Jurkat, Clone E6-1 (cell line): ENCODE measurements around the gene TMOD2.
A peak's percentile ranks its signal among the peaks of the same experiment; 100 is the strongest.

Experiments used
- DNase-seq: peaks from one replicate; pipeline ENCODE4 v3.0.0-alpha.2; 2011; ENCODE audit warnings: low read depth, low spot score
- H3K4me3 ChIP-seq: 2 replicates; pipeline ENCODE4 v1.5.1; 2011; ENCODE audit warnings: mild to moderate bottlenecking, low read length, control low read depth, moderate library complexity

Gene TMOD2

GRCh38 chr15:51801391-51801835 is 50.0 kb downstream of the TMOD2 start:
- no peak overlapping the region for H3K4me3 ChIP-seq
- no peak for DNase-seq

DNA sequence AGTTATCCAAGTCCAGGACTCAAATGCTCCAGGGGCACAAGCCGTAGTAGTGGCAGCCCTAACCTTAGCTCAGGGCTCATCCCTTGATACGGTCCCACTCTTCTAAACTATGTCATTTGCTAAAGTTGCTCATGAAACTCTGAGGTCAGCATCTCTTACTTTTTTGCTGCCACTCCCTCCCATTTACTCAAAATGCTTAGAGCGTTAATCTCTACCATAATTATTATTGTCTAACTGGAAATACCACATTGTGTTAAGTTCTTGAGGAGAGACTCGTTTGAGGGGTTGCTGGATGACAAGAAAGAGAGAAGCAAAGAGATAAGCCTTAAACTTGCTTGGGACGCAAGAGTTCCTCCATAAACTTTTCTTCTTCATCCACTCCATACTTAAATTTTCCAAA is 51.2 kb downstream of the TMOD2 start:
- H3K4me3 ChIP-seq: no peak overlapping the region
- no peak for DNase-seq

GRCh38 chr15:51803965-51804364 is 52.6 kb downstream of the TMOD2 start:
- DNase-seq: no peak
- no peak overlapping the region for H3K4me3 ChIP-seq

- no peak for DNase-seq
- no peak overlapping the region for H3K4me3 ChIP-seq
Measured at GRCh38 chr15:51806123-51806522, 54.7 kb downstream of the TMOD2 start.

DNA sequence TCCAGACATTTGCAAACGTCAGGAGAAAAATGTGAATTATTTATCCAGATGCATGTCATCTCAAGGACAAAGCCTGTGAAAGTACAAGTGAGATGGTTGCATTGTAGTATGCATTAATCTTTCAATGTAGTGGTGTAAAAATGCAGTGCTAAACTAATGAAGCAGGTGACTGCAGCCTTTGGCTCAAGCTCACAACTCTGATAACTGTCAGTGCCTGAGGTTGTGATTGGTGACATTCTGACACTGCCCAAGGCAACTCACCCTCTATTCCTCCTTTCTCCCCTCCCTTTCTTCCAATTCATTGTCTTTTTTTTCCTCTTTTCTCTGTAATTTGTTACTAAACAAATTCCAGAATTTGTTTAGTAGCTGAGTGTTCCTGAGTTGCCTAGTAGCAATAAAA is 58.1 kb downstream of the TMOD2 start:
- H3K4me3 ChIP-seq: no peak overlapping the region

GRCh38 chr15:51812598-51812997 is 61.2 kb downstream of the TMOD2 start:
- no peak for DNase-seq
- H3K4me3 ChIP-seq: no peak overlapping the region

More for the DNA sequence above, 58.1 kb downstream of the TMOD2 start:
- no peak for DNase-seq

- DNase-seq: no peak
- no peak overlapping the region for H3K4me3 ChIP-seq
Measured at GRCh38 chr15:51814606-51815005, 63.2 kb downstream of the TMOD2 start.

DNA sequence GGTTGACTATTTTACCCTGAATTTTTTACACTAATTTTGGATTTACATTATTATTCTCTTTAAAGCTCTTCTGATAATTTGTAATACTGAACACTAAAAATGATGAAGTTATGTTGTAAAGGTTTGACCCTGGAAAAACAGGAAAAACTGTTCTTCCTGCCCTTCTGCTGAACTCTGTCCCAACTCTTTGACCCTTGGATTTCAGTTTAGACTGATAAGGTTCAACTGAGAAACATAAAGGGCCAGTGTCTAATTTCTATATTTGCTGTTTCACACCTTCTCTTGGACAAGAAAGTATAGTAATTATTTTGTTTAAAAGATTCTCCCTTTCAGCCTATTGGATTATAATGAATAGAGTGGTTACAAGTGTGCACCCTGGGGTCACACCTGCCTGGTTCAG is 65.2 kb downstream of the TMOD2 start:
- no peak for DNase-seq
- H3K4me3 ChIP-seq: no peak overlapping the region

DNA sequence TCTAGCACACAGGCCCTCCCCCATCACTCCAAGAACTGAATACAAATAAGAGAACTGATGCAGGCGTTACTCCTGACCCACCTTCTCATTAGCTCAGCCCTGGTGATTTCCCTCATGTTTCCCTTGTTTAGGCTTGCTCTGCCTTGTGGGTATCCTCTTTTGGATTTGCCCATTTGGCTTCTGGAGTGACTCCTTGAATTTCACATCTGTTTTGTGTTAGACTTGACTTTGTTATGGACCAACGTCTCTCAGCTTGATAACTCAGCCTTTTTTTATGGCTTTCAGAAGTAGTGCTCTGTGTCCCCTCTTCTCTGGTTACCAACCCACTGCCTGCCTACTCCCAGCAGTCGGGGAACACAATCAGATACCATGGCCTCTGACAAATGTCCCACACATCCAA is 66.8 kb downstream of the TMOD2 start:
- no peak for DNase-seq
- H3K4me3 ChIP-seq: no peak overlapping the region

GRCh38 chr15:51825698-51826097 is 74.3 kb downstream of the TMOD2 start:
- DNase-seq: no peak

DNA sequence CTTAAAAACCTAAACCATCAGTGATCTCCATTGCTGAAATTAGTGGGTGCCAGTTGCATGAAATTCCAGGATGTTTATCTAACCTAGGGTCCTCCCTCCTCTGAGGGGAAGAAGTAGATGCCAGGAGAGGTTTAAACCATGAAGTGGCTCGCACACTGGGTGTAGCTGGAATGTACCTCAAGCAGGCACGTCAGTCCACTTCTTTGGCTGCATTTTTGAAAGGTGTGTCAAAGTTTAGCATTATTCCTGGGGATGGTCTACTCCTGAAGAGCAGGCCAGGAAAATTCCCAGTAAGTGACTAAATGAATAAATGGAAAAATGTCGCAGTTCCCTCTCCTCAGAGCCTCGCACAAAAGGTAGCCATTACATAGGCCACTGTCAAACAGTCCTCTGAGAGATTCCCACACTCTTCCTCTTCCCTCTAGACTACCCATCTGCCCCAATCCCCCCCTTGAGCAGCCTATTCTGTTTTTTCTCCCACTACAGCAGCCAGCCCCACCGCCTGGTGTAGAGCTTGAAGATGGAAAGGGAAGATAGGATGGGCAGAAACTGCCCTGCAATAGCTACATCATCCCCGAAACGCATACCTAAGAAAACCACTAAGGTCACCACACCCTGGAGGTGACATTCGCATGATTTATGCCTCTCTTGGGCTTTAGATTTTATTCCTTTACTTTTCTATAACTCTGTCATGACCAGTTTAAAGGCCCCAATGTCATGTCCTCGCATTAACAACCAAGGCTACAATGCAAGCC is 77.4 kb downstream of the TMOD2 start:
- peak overlapping the region; percentile 69; the same call in 1 of the 2 replicates for H3K4me3 ChIP-seq
- DNase-seq: no peak

More at GRCh38 chr15:51825698-51826097, 74.3 kb downstream of the TMOD2 start:
- H3K4me3 ChIP-seq: no peak overlapping the region

DNA sequence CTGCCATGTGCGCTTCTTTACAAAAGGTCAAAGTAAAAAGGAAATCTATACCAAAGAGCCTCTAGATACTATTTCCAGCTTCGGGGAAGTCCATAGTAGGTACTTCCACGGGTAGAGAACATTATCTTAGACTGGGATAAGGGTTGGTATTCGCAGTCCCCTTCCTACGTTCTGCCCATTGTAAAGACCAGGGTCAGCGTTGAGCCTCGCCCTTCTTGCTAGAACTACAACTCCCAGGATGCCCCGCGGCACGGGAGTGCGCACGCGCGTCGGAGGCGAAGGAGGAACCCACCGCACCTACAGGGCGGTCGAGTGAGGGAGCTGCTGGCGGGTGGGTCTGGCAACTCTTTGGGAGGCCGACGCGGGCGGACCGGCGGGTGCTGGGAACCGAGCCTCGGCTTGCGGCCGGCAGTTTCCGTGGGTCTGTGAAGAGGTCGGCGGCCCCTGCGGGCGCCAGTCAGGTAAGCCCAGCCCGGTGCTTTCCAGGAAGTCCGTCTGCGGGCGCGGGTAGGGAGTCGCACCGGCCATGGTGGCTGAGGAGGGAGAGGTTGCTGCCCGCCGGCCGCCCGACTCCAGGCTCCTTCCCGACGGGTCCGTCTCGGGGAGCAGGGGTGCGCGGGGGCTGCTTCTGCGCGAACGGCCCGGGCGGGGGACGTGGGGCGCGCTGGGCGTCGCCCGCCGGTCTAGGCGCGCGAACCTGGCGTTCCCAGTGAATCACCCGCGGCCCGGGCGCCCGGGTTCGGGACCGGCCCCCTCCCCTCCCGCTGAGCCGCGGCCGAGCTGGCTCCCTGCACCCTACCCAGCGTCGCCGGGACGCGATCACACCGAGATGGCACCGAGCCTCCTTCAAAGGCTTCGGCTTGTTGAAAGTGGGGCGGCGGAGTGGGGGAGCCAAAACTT is 78.2 kb downstream of the TMOD2 start, which contains the start of gene TMOD3:
Gene TMOD3, plus strand, starts transcription at position 278 of the 900 bp plus-strand sequence. CDS start 33,232 bp downstream, outside the sequence.
- peak; percentile 80 for DNase-seq

DNA sequence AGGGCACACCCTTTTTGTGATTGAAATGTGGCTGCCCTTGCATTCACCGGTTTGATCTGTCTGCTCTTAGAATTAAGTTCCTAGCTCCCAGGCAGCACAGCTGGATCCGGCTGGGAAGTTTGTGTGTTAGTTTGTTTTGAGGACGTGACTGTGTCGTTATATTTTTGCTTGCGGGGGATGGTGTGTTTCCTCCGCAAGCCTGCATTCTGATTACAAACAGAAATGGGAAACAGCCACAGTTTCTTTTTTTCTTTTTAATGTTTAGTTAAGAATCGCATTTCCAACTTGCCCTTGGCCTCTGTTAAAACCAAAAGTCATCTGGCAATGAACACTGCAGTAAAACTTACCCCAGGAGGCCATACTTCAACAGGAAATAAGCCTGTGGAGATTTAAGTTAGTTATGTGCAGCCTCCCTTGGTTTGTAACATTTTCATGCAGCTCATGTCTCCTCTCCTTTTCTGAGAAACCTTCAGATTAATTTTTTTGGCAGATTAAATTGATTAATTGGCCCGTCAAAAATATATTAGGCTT is 78.9 kb downstream of the TMOD2 start:
- peak overlapping the region; percentile 69 for H3K4me3 ChIP-seq
- DNase-seq: peak; percentile 24

More for the DNA sequence above, 78.2 kb downstream of the TMOD2 start, which contains the start of gene TMOD3:
- peak within 1 kb of the TSS; percentile 69 for H3K4me3 ChIP-seq

- DNase-seq: no peak
- H3K4me3 ChIP-seq: no peak overlapping the region
Measured at GRCh38 chr15:51833772-51834171, 82.4 kb downstream of the TMOD2 start.

- DNase-seq: peak; percentile 16
- no peak overlapping the region for H3K4me3 ChIP-seq
Measured at GRCh38 chr15:51837792-51838251, 86.4 kb downstream of the TMOD2 start.

GRCh38 chr15:51838270-51838669 is 86.9 kb downstream of the TMOD2 start:
- no peak for DNase-seq
- H3K4me3 ChIP-seq: no peak overlapping the region

GRCh38 chr15:51840692-51841091 is 89.3 kb downstream of the TMOD2 start:
- no peak overlapping the region for H3K4me3 ChIP-seq
- no peak for DNase-seq

GRCh38 chr15:51841406-51842040 is 90.1 kb downstream of the TMOD2 start:
- no peak for DNase-seq
- H3K4me3 ChIP-seq: no peak overlapping the region

GRCh38 chr15:51842265-51842664 is 90.9 kb downstream of the TMOD2 start:
- H3K4me3 ChIP-seq: no peak overlapping the region
- DNase-seq: no peak
